Ishikawa (cell line): Measurements from ENCODE around the gene SSU72.

Source experiments
- CEBPB ChIP-seq: IDR thresholded peaks from 2 replicates; pipeline ENCODE4 v1.6.1; 2012
- CREB1 ChIP-seq: IDR thresholded peaks from 2 replicates; pipeline ENCODE4 v1.6.1; 2012; ENCODE audit warnings: low read depth
- EGR1 ChIP-seq: IDR thresholded peaks from 2 replicates; pipeline ENCODE4 v1.6.1; 2012
- EP300 ChIP-seq: IDR thresholded peaks from 2 replicates; pipeline ENCODE4 v1.6.1; 2012; ENCODE audit warnings: borderline replicate concordance
- FOXM1 ChIP-seq: IDR thresholded peaks from 2 replicates; pipeline ENCODE4 v1.6.1; 2012; ENCODE audit warnings: low read depth, borderline replicate concordance
- NFIC ChIP-seq: IDR thresholded peaks from 2 replicates; pipeline ENCODE4 v1.6.1; 2012
- RAD21 ChIP-seq: IDR thresholded peaks from 2 replicates; pipeline ENCODE4 v1.6.1; 2012; ENCODE audit warnings: low read depth
- TAF1 ChIP-seq: IDR thresholded peaks from 2 replicates; pipeline ENCODE4 v1.6.1; 2012; ENCODE audit warnings: low read depth, mild to moderate bottlenecking
- TCF12 ChIP-seq: IDR thresholded peaks from 2 replicates; pipeline ENCODE4 v1.6.1; 2012; ENCODE audit warnings: low read depth
- TEAD4 ChIP-seq: IDR thresholded peaks from 2 replicates; pipeline ENCODE4 v1.6.1; 2012
- YY1 ChIP-seq: IDR thresholded peaks from 2 replicates; pipeline ENCODE4 v1.6.1; 2012; ENCODE audit warnings: low read depth
- ZBTB7A ChIP-seq: IDR thresholded peaks from 2 replicates; pipeline ENCODE4 v1.6.1; 2012; ENCODE audit warnings: low read depth
- TF ChIP-seq, protein P1 (sequence below): IDR thresholded peaks from 2 replicates; pipeline ENCODE4 v1.6.1; 2012
- TF ChIP-seq, protein P2 (sequence below): IDR thresholded peaks from 2 replicates; pipeline ENCODE4 v1.6.1; 2012
- TF ChIP-seq, protein P3 (sequence below): IDR thresholded peaks from 2 replicates; pipeline ENCODE4 v1.6.1; 2012; ENCODE audit warnings: low read depth, mild to moderate bottlenecking

SSU72 gene

DNA sequence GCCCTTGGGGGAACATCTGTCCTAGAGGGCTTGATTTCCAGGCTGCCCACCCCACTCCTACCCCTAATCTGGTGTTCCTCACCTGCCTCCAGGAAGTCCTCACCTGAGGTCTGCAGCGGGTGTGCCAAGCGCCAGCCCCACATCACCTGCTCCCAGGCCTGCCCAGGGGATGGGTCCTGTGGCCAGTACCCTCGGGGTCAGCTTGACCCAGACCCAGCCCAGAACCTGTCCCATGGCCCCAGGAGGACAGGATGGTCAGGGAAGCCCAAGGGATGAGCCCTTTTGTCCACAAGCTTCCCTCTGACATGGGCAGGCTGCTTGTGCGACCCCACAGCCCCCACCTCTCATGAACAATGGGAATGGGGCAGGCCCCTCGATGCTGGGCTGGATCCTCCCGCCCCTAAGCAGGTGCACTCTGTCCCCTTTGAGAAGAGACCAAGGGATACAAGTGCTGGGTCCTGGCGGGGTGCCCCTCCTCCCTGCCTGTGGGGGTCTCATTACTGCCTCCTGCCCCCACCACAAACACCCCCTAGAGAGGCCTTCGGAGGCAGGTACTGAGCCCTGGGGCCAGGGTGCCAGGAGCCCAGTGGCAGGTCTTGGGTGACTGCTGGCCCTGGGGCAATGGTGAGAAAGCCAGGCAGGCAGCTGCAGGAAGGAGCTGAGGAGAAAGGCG lies 43.9 kb upstream of the SSU72 start:
- TF ChIP-seq, protein P1, sequence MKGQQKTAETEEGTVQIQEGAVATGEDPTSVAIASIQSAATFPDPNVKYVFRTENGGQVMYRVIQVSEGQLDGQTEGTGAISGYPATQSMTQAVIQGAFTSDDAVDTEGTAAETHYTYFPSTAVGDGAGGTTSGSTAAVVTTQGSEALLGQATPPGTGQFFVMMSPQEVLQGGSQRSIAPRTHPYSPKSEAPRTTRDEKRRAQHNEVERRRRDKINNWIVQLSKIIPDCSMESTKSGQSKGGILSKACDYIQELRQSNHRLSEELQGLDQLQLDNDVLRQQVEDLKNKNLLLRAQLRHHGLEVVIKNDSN = no peak
- TF ChIP-seq EGR1 = no peak
- TF ChIP-seq, protein P2, sequence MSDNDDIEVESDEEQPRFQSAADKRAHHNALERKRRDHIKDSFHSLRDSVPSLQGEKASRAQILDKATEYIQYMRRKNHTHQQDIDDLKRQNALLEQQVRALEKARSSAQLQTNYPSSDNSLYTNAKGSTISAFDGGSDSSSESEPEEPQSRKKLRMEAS = no peak
- TF ChIP-seq TCF12 = no peak
- no peak for TF ChIP-seq EP300
- no peak for TF ChIP-seq ZBTB7A
- no peak for TF ChIP-seq TAF1

DNA sequence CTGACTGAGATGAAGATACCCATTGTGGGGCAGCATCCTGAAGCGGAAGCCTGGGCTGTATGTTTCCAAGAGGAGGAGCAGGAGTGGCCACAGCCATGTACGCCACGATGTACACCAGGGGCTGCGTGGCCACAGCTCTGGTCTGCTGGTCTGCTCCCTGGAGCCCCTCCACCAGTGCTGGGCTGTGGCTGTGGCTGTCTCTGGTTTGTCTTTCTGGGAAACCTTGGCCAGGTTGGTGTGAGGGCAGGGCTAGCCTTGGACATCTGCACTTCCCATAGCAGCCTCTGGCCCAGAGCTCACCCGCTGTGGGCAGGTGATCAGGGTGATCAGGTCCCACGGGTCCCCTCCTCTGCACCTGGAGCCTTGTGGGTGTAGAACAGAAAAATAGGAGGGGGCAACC lies 43.3 kb upstream of the SSU72 start:
- TF ChIP-seq TAF1 = no peak
- TF ChIP-seq, protein P1 = no peak
- TF ChIP-seq ZBTB7A = no peak
- TF ChIP-seq FOXM1 = no peak
- TF ChIP-seq, protein P3, sequence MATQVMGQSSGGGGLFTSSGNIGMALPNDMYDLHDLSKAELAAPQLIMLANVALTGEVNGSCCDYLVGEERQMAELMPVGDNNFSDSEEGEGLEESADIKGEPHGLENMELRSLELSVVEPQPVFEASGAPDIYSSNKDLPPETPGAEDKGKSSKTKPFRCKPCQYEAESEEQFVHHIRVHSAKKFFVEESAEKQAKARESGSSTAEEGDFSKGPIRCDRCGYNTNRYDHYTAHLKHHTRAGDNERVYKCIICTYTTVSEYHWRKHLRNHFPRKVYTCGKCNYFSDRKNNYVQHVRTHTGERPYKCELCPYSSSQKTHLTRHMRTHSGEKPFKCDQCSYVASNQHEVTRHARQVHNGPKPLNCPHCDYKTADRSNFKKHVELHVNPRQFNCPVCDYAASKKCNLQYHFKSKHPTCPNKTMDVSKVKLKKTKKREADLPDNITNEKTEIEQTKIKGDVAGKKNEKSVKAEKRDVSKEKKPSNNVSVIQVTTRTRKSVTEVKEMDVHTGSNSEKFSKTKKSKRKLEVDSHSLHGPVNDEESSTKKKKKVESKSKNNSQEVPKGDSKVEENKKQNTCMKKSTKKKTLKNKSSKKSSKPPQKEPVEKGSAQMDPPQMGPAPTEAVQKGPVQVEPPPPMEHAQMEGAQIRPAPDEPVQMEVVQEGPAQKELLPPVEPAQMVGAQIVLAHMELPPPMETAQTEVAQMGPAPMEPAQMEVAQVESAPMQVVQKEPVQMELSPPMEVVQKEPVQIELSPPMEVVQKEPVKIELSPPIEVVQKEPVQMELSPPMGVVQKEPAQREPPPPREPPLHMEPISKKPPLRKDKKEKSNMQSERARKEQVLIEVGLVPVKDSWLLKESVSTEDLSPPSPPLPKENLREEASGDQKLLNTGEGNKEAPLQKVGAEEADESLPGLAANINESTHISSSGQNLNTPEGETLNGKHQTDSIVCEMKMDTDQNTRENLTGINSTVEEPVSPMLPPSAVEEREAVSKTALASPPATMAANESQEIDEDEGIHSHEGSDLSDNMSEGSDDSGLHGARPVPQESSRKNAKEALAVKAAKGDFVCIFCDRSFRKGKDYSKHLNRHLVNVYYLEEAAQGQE = no peak
- TF ChIP-seq EP300 = no peak

DNA sequence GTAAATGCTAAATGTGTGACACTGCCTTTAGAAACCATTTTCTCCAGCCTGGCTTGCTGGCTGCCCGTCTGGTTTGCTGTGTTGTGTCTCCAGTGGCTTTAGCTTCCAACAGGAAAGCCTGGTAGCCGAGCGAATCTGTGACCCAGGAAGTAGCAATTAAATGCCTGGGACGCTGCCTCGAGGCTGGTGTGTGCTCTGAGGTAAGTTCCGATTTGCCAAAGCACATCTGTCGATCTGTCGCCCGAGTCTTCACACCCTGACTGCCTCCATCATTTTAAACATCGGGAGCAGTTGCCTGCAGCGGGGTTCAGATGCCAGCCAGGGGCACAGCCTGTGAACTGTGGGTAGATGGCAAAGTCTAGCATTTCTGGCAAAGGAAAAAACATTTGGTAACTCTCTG lies 42.9 kb upstream of the SSU72 start:
- TF ChIP-seq FOXM1 (no peak), YY1 (no peak)

DNA sequence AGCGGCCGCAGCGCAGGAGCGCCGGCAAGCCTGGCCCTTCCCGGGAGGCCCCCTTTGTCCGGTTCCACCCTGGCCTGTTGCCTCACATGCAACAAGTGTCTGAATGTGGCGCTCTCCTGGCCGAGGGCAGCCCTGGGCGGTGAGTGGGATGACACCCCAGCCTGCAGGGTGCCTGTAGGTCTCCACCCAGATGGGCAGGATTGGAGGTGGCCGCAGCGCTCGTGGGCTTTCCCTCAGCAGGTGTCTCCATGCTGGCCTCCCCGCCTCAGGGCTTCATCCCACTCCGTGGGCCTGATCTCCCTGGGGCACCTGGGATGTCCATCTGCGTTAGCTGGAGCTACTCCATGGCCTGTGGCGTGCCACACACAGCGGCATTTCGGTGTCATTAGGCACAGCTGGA lies 42.2 kb upstream of the SSU72 start:
- TF ChIP-seq ZBTB7A = no peak

DNA sequence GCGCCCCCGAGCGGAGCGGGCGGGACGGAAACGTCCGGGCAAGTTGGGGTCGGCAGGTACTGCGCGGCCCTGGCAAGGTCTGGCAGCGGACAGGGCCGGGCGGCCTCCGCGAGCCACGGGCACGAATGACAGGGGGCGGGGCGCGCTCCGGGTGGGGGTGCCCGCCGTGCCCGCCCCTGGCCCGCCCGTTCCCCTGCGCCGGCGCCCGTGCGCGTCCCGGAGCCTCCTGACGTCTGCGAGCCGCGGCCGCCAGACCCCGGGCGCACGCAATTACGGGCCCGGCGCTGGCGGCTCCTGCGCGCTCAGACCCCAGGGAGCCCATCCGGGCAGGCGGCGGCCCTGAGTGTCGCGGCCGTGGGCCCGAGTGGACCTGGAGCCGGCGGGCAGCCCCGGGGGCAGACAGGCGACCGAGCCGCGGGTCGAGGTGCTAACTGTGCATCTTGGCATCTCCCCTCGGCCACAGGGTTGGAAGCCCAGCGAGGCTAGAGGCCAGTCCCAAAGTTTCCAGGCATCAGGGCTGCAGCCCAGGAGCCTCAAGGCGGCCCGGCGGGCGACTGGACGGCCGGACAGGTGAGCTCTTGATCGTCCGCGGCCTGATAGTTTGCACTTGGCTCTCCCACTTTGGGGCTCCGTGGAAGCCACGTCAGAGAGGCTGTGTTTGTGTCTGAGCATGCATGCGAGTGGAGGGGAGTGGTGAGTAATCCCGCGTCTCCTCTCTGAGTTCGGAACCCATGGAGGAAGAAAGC lies 41.6 kb upstream of the SSU72 start:
- TF ChIP-seq TEAD4 (no peak), CEBPB (no peak), TCF12 (no peak), FOXM1 (no peak), NFIC (no peak), EGR1 (no peak), RAD21 (no peak), ZBTB7A (no peak), EP300 (no peak)
- TF ChIP-seq, protein P3 = no peak

DNA sequence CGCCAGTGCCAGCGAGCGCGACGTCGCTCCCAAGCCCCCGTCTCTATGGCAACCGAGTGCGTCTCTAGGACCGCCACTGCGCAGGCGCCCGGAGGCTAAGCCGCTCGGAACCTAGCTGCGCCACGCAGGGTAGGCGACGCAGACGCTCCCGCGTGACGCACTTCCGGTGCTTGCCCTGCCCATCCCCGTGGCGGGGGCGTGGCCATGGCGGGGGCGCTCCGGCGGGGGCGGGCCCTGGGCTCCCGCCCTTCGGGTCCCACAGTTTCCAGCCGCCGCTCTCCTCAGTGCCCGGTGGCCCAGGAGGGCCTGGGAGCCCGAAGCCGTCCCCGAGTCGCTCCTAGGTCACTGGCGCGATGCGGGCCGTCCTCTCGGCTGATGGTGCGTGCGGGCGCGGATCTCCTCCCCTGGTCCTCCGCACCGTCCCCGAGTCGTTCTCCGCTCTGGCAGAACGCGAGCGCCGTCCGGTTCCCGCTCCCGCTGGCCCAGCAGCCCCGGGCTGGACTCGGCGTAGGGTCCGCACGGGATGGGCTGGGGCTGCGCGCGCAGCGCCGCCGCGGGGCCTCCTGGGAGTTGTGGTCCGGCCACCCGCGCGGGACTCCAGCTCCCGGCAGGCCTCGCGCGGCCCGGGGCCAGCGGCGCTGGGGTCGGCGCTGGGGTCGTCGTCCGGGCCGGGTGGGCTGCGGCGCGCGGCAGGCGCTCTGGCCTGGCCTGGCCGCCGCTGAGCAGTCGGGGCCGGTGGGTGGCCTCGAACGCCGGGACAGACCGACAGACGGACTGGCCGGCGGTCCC lies 40.8 kb upstream of the SSU72 start, which contains the start of gene MIB2:
MIB2 (plus strand) TSS at position 245 of the 789 bp plus-strand sequence. CDS start 7,953 bp downstream, outside the sequence.
- TF ChIP-seq, protein P1 = peak; percentile 34; the same call in 1 of the 2 replicates
- TF ChIP-seq YY1 (no peak), EP300 (peak; percentile 32; the same call in 1 of the 2 replicates), ZBTB7A (peak; percentile 78; the same call in 1 of the 2 replicates), EGR1 (peak; percentile 85), TAF1 (peak; percentile 46), TCF12 (no peak), CREB1 (peak; percentile 95)
- TF ChIP-seq, protein P2 = peak; percentile 55
